Activated T-helper 1 cell treated with anti-CD3 and anti-CD28 coated beads, Interleukin-12 subunit alpha, Interleukin-12 subunit beta, Interleukin-2, Interleukin-4 antibody, amounts not matched to agents 30 ng/mL and 10 ng/mL and 1 ng/mL, durations not matched to agents 14 hours and 24 hours and 36 hours (primary cell): ENCODE data around the gene PAM. TPM values are rescaled to one million over a fixed set of nuclear protein-coding genes. Genes with fewer than 3 reads are reported as not detected.
"Not testable (repeated sequence)": the region's sequence is repeated elsewhere in the genome, so short reads cannot be mapped to it uniquely, and the experiment has no call there.

Experiments used
- DNase-seq: peaks from one replicate; pipeline ENCODE4 v3.0.0; 2021; ENCODE audit warnings: low spot score
- H3K27ac Mint-ChIP-seq: one replicate; pipeline ENCODE4 v1.8.0; 2021; ENCODE audit warnings: mild to moderate bottlenecking, mixed read lengths
- H3K27me3 Mint-ChIP-seq: one replicate; pipeline ENCODE4 v1.8.0; 2022; ENCODE audit warnings: mild to moderate bottlenecking, moderate library complexity, mixed read lengths; ENCODE audit not compliant: insufficient read depth
- H3K36me3 Mint-ChIP-seq: one replicate; pipeline ENCODE4 v1.8.0; 2021; ENCODE audit warnings: low read depth, mixed read lengths
- H3K4me1 Mint-ChIP-seq: one replicate; pipeline ENCODE4 v1.8.0; 2021; ENCODE audit warnings: low read depth, mixed read lengths
- H3K4me3 Mint-ChIP-seq: one replicate; pipeline ENCODE4 v1.8.0; 2021; ENCODE audit warnings: mild to moderate bottlenecking, moderate library complexity, mixed read lengths
- H3K9me3 Mint-ChIP-seq: one replicate; pipeline ENCODE4 v1.8.0; 2021; ENCODE audit warnings: mixed read lengths
- intact Hi-C: fragments of 100-400 bp; cut with micrococcal nuclease; formaldehyde crosslinking; loops from one replicate; pipeline ENCODE4 v1.15.1; 2024
- total RNA-seq: library from RNA; stranded (reverse); gene quantifications from 2 replicates; pipeline ENCODE4 v1.2.3, GENCODE V29; 2022

PAM gene
- total RNA-seq, 1 donor from 2014 or later, result 74.0 TPM

DNA sequence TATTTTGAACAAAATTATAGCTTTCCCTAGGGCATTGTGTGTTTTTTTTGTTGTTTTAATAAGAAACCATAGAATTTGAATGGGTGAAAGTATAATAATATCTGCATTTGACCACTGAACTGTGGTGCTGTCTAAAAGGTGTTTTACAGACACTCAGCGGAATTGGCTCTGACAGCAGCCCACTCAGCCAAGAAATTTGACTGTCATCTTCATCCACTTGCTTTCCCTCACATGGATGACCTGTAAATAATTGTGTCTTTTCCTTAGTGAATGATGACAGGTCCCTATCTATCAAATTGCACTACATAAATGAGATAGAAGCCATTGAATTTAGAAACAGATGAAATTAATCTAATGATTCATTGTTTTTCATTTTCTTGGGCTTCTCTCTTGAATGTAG is 150.0 kb downstream of the PAM start:
- H3K4me1 Mint-ChIP-seq, result peaks cover 5% of the 10 kb centered on the region
- H3K27ac Mint-ChIP-seq, result no peak overlapping the region
- no peak for DNase-seq
- H3K4me3 Mint-ChIP-seq, result no peak overlapping the region
- no peaks in the 10 kb centered on the region for H3K9me3 Mint-ChIP-seq
- intact Hi-C loops, result no loop called here
- H3K27me3 Mint-ChIP-seq, result no peaks in the 10 kb centered on the region
- H3K36me3 Mint-ChIP-seq, result peaks cover 9% of the 10 kb centered on the region

DNA sequence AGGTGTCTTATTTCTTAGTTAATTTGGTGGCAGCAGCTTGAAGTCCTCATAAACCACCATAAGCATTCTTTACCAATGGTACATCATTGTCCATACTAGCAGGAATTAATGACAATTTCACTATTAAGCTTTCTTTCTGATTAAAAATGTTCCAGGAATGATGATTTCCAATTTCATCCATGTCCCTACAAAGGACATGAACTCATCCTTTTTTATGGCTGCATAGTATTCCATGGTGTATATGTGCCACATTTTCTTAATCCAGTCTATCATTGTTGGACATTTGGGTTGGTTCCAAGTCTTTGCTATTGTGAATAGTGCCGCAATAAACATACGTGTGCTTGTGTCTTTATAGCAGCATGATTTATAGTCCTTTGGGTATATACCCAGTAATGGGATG is 152.0 kb downstream of the PAM start:
- H3K27ac Mint-ChIP-seq, H3K9me3 Mint-ChIP-seq, intact Hi-C loops, H3K27me3 Mint-ChIP-seq, DNase-seq, H3K4me3 Mint-ChIP-seq: not testable (repeated sequence)
- Mint-ChIP-seq H3K4me1 (peaks cover 16% of the 10 kb centered on the region), H3K36me3 (peaks cover 10% of the 10 kb centered on the region)

DNA sequence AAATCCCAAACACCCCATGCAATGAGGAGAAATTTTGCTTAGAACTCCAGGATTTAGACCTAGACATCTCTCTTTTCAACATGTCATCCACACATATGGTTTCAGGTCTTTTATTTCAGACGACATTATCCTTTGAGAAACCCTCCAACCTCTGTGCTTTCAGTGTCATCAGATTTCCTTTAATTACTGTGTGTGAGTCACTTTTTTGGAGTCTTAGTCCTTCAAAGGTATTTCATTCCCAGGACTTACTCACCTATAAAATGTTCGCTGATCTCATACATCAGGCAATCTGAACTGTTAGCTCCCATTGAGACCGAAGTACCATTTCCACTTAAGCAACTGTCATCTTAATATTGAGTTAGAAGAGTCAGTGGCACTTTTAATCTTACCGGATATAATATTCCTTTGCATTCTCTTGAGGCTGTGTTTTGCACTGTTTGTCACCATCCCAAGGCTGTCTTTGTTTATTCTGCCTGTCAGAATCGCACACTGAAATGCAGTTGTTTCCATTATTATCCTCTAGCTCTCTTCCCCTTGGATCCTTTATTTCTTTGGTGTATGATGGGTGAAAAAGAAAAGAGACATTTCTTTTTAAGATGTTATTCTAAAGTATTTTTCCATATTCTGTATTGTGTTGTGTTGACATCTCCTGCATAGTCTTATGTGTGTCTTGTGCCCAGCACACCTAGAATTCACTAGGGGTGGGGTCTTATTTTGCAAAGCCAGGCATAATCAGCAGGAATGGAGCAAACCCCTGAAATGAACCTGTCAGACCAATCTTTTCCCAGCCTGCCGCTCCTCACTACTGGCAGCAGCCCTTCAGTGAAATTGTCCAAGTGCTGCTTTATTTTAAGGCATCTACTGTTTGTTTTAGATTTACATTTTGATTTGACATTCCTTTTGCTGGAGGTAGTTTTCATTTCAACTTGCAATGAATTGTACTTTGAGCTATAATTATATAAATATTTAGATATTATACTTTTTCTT is 155.4 kb downstream of the PAM start:
- Mint-ChIP-seq H3K27ac (no peak overlapping the region), H3K36me3 (peaks cover 9% of the 10 kb centered on the region), H3K9me3 (no peaks in the 10 kb centered on the region), H3K4me3 (no peak overlapping the region), H3K27me3 (no peaks in the 10 kb centered on the region), H3K4me1 (peaks cover 11% of the 10 kb centered on the region)
- intact Hi-C loops, result no loop called here
- DNase-seq, result no peak

DNA sequence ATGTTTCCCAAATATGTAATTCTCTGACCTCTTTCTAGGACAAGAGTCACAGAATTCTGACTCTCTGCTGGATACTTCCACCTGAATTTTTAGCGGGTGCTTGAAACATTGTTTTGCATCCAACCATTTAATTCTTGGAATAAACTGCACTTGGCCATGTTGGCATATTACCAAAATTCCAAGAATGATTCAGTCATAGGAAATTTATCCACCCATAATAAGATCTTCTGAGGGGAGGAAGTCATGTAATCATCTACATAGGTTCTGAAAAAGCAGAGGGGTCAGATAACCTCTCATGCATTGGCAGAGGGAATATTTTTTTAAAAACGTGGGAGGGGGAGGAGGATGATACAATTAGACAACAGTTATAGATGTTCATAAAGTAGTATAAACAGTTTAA is 156.9 kb downstream of the PAM start:
- intact Hi-C loops, result no loop called here
- Mint-ChIP-seq H3K9me3 (no peaks in the 10 kb centered on the region), H3K36me3 (peaks cover 6% of the 10 kb centered on the region), H3K4me3 (no peak overlapping the region), H3K27ac (no peak overlapping the region), H3K4me1 (peaks cover 11% of the 10 kb centered on the region), H3K27me3 (no peaks in the 10 kb centered on the region)
- no peak for DNase-seq

DNA sequence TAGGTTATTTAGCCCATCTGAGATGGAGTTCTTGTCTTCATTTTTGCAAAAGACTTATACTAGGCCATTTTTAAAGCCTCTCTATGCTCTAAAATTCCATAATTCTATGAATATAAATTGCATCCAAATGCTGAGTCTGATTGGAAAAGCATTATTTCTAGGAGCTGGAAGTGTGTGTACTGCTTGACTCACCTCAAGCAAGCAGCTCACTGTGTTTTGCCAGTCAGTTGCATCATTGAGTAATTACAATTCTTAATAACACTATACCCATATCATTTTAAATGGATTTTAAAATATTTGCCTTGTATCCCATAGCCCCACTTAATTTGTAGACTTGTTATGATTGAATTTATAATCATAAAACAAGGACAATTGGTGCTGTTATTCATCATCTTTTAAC is 161.0 kb downstream of the PAM start:
- H3K4me1 Mint-ChIP-seq, result peaks cover 2% of the 10 kb centered on the region
- H3K36me3 Mint-ChIP-seq, result peaks cover 4% of the 10 kb centered on the region
- no peak overlapping the region for H3K27ac Mint-ChIP-seq
- intact Hi-C loops, result no loop called here
- H3K4me3 Mint-ChIP-seq, result no peak overlapping the region
- H3K27me3 Mint-ChIP-seq, result no peaks in the 10 kb centered on the region
- no peaks in the 10 kb centered on the region for H3K9me3 Mint-ChIP-seq
- DNase-seq, result no peak

GRCh38 chr5:102918986-102919610 is 164.0 kb downstream of the PAM start:
- intact Hi-C loops, result no loop called here
- H3K27me3 Mint-ChIP-seq, result no peaks in the 10 kb centered on the region
- DNase-seq, result no peak
- H3K9me3 Mint-ChIP-seq, result no peaks in the 10 kb centered on the region
- no peak overlapping the region for H3K27ac Mint-ChIP-seq
- no peak overlapping the region for H3K4me3 Mint-ChIP-seq
- peaks cover 5% of the 10 kb centered on the region for H3K36me3 Mint-ChIP-seq
- H3K4me1 Mint-ChIP-seq, result peaks cover 6% of the 10 kb centered on the region

- Mint-ChIP-seq H3K4me1 (peaks cover 6% of the 10 kb centered on the region), H3K9me3 (no peaks in the 10 kb centered on the region), H3K27ac (no peak overlapping the region), H3K36me3 (peaks cover 8% of the 10 kb centered on the region), H3K27me3 (no peaks in the 10 kb centered on the region), H3K4me3 (no peak overlapping the region)
- intact Hi-C loops, result no loop called here
- DNase-seq, result no peak
These were observed 165.7 kb downstream of the PAM start for GRCh38 chr5:102920762-102921161.

- no peak overlapping the region for H3K27ac Mint-ChIP-seq
- H3K36me3 Mint-ChIP-seq, result peaks cover 10% of the 10 kb centered on the region
- no peak for DNase-seq
- intact Hi-C loops, result no loop called here
- no peaks in the 10 kb centered on the region for H3K27me3 Mint-ChIP-seq
- no peak overlapping the region for H3K4me3 Mint-ChIP-seq
- H3K9me3 Mint-ChIP-seq, result no peaks in the 10 kb centered on the region
- peaks cover 6% of the 10 kb centered on the region for H3K4me1 Mint-ChIP-seq
These were observed 166.4 kb downstream of the PAM start for GRCh38 chr5:102921341-102922044.

DNA sequence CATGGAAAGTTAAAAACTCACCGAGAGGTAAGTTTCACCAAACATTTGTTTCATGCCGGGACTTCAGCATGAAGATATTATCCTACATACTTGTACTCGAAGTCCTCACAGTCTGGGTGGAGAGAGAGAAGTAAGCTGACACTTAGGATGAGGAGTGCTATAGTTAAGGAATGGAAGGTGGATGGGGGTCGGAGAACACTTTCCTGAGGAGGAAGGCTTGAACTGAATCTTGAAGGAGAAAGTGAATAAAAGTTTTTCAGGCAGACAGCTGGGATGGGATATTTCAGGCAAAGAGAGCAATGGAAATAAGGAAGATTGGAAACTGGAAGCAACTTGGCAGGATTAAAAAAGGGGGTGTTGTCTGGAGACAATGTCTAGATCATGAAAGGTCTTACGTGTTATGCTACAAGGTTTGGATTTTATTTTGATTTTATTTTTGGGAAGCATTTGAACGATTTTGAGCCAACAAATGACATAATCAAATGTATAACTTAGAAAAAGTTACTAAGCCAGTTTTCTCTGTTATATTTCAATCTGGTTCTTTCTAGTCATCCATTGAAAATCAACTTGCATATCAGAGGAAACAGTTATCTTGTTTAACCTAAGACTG is 167.1 kb downstream of the PAM start:
- Mint-ChIP-seq H3K27me3 (no peaks in the 10 kb centered on the region), H3K4me3 (no peak overlapping the region), H3K4me1 (peaks cover 6% of the 10 kb centered on the region), H3K27ac (no peak overlapping the region), H3K9me3 (no peaks in the 10 kb centered on the region), H3K36me3 (peaks cover 14% of the 10 kb centered on the region)
- DNase-seq, result no peak
- intact Hi-C loops, result no loop called here

GRCh38 chr5:102922799-102923477 is 167.8 kb downstream of the PAM start:
- H3K4me1 Mint-ChIP-seq, result peaks cover 6% of the 10 kb centered on the region
- H3K9me3 Mint-ChIP-seq, result no peaks in the 10 kb centered on the region
- intact Hi-C loops, result no loop called here
- peaks cover 14% of the 10 kb centered on the region for H3K36me3 Mint-ChIP-seq
- no peaks in the 10 kb centered on the region for H3K27me3 Mint-ChIP-seq
- no peak overlapping the region for H3K27ac Mint-ChIP-seq
- DNase-seq, result no peak
- no peak overlapping the region for H3K4me3 Mint-ChIP-seq

- Mint-ChIP-seq H3K9me3 (no peaks in the 10 kb centered on the region), H3K4me1 (peaks cover 6% of the 10 kb centered on the region), H3K27ac (no peak overlapping the region), H3K4me3 (no peak overlapping the region), H3K27me3 (no peaks in the 10 kb centered on the region), H3K36me3 (peaks cover 14% of the 10 kb centered on the region)
- DNase-seq, result no peak
- intact Hi-C loops, result no loop called here
These were observed 169.9 kb downstream of the PAM start for GRCh38 chr5:102924963-102925362.

GRCh38 chr5:102927007-102927406 is 171.9 kb downstream of the PAM start:
- intact Hi-C loops, result no loop called here
- Mint-ChIP-seq H3K36me3 (peaks cover 15% of the 10 kb centered on the region), H3K4me1 (peaks cover 12% of the 10 kb centered on the region), H3K9me3 (no peaks in the 10 kb centered on the region), H3K4me3 (no peak overlapping the region), H3K27me3 (no peaks in the 10 kb centered on the region), H3K27ac (no peak overlapping the region)
- DNase-seq, result no peak
